Cerebellar cortex (tissue), 1 donor: ENCODE data around the gene MIS18BP1.
"Not testable (repeated sequence)": the region's sequence is repeated elsewhere in the genome, so short reads cannot be mapped to it uniquely, and the experiment has no call there.

Experiments used
- DNase-seq: peaks from one replicate; pipeline ENCODE4 v3.0.0-alpha.2; 2015; ENCODE audit warnings: low spot score

The MIS18BP1 gene

GRCh38 chr14:45253070-45253753, at the start of gene MIS18BP1:
Gene MIS18BP1, minus strand, starts transcription at chr14:45253202. Its CDS starts 5,916 bp downstream, at chr14:45247286.
- peak; percentile 92 for DNase-seq

GRCh38 chr14:45298423-45299117, 45.6 kb upstream of the MIS18BP1 start:
- no peak for DNase-seq

- DNase-seq = not testable (repeated sequence)
Measured at GRCh38 chr14:45294796-45295195, 41.8 kb upstream of the MIS18BP1 start.

GRCh38 chr14:45290547-45290946, 37.5 kb upstream of the MIS18BP1 start:
- DNase-seq = no peak

- no peak for DNase-seq
Measured at GRCh38 chr14:45287610-45288009, 34.6 kb upstream of the MIS18BP1 start.

GRCh38 chr14:45284802-45285201, 31.8 kb upstream of the MIS18BP1 start:
- peak; percentile 4 for DNase-seq

- not testable (repeated sequence) for DNase-seq
Measured at GRCh38 chr14:45281731-45282400, 28.9 kb upstream of the MIS18BP1 start.

GRCh38 chr14:45271858-45272537, 19.0 kb upstream of the MIS18BP1 start:
- no peak for DNase-seq

GRCh38 chr14:45270031-45270430, 17.0 kb upstream of the MIS18BP1 start:
- no peak for DNase-seq

- DNase-seq = no peak
Measured at GRCh38 chr14:45267071-45267470, 14.1 kb upstream of the MIS18BP1 start.

- DNase-seq = no peak
Measured at GRCh38 chr14:45262637-45263036, 9.6 kb upstream of the MIS18BP1 start.

GRCh38 chr14:45261209-45261608, 8.2 kb upstream of the MIS18BP1 start:
- no peak for DNase-seq

GRCh38 chr14:45258805-45259204, 5.8 kb upstream of the MIS18BP1 start:
- no peak for DNase-seq

GRCh38 chr14:45258073-45258472, 5.1 kb upstream of the MIS18BP1 start:
- no peak for DNase-seq

GRCh38 chr14:45254771-45255170, 1.8 kb upstream of the MIS18BP1 start:
- no peak for DNase-seq

- no peak for DNase-seq
Measured at GRCh38 chr14:45253754-45254310, 830 bp upstream of the MIS18BP1 start.

- DNase-seq = peak; percentile 5
Measured at GRCh38 chr14:45252366-45253069, 484 bp downstream of the MIS18BP1 start.

GRCh38 chr14:45251912-45252311, 1.1 kb downstream of the MIS18BP1 start:
- DNase-seq = peak; percentile 4

- no peak for DNase-seq
Measured at GRCh38 chr14:45249856-45250575, 3.0 kb downstream of the MIS18BP1 start.

- no peak for DNase-seq
Measured at GRCh38 chr14:45247427-45247826, 5.6 kb downstream of the MIS18BP1 start.

GRCh38 chr14:45246691-45247090, 6.3 kb downstream of the MIS18BP1 start:
- DNase-seq = no peak
